ENCODE measurements around the gene MSH3. TPM values are rescaled to one million over a fixed set of nuclear protein-coding genes. Genes with fewer than 3 reads are reported as not detected.

MSH3 gene
- polyA plus RNA-seq, 1 of the 3 experiments (the other 2 are of a cell fraction), result 3.5 TPM

DNA sequence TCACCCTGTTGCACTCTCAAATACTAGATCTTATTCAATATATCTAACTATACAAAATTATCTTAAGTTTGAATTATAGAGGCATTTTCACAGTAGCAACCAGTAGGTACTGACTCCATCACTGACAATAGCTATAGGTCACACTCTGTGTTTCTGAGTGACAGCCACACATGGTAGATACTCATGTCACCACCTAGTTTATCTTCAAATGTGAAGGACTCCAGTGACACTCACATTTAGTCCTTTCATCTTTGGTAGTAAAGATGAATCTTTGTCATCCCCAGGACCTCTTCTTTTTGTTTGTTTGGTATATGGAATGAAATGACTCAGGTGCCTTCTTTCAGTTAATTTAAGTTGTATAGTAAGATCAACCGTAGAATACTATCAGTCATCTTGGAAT lies 102.8 kb downstream of the MSH3 start (continued):
- TF ChIP-seq MXI1 (IDR thresholded peaks at IDR 0.05; ENCODE audit: low read depth, low read length) (no peak), FOXJ3 (CRISPR knock-in tag; IDR thresholded peaks at IDR 0.05) (no peak)
- TF ChIP-seq, protein P1, sequence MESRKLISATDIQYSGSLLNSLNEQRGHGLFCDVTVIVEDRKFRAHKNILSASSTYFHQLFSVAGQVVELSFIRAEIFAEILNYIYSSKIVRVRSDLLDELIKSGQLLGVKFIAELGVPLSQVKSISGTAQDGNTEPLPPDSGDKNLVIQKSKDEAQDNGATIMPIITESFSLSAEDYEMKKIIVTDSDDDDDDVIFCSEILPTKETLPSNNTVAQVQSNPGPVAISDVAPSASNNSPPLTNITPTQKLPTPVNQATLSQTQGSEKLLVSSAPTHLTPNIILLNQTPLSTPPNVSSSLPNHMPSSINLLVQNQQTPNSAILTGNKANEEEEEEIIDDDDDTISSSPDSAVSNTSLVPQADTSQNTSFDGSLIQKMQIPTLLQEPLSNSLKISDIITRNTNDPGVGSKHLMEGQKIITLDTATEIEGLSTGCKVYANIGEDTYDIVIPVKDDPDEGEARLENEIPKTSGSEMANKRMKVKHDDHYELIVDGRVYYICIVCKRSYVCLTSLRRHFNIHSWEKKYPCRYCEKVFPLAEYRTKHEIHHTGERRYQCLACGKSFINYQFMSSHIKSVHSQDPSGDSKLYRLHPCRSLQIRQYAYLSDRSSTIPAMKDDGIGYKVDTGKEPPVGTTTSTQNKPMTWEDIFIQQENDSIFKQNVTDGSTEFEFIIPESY (IDR thresholded peaks at IDR 0.05; ENCODE audit: borderline replicate concordance, low read depth), result no peak

DNA sequence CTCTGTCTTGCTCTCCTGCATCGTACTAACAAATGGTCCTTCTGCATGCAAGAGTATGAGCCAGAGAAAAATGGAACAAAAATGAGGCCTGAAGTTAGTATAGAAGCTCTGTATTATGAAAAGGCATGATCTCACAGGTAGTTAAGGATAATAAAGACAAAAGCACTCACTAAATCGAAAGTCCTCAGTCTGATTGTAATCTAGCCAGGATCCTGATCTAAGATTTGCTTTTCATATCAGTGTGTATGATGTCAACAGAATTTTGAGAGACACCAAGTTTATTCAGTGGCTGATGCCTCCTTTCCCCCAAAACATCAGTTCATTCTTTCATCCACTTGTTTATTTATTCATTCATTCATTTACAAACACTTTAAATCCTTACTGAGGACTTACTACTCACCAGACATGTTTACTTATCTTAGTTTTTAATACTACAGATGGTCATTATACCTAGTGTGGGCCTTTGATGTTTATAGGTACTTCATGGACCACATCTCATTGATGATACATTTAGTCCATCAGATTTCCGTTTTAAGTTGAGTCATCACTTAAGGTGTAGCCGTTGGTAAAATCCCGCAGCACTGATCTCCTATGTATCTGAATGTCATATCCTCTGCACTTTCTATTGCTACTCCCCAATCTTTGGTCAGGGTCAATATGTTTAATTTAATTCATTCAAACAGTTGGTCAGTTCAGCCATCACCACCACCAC lies 105.6 kb downstream of the MSH3 start:
- Histone ChIP-seq H3K9me3 (no peaks in the 10 kb centered on the region), H3K27ac (ENCODE audit: low read depth in 2 of 2, low read length in 1 of 2) (no peak overlapping the region), H4K20me1 (ENCODE audit: insufficient read depth) (no peaks in the 10 kb centered on the region), H3K79me2 (ENCODE audit: insufficient read depth) (no peaks in the 10 kb centered on the region), H3K27me3 (ENCODE audit: insufficient read depth) (no peaks in the 10 kb centered on the region), H3K36me3 (replicated peaks in 1 of 2; ENCODE audit: control insufficient read depth in 1 of 2, insufficient read depth in 2 of 2, low read length in 1 of 2) (peaks cover 7 to 14% of the 10 kb centered on the region in 2 experiments), H3K4me3 (ENCODE audit: low read depth in 2 of 2, low read length in 1 of 2) (no peak overlapping the region), H3K9ac (no peak overlapping the region), H3K4me1 (ENCODE audit: control insufficient read depth in 1 of 2, insufficient read depth in 2 of 2, low read depth in 1 of 2, low read length in 1 of 2) (no peaks in the 10 kb centered on the region; a peak in 1 of 4 replicates), H3K9me2 (no peaks in the 10 kb centered on the region), H3K4me2 (no peak overlapping the region), H3F3A (replicated peaks; ENCODE audit: insufficient read depth) (no peaks in the 10 kb centered on the region), H2AFZ (ENCODE audit: low read depth) (no peak overlapping the region)
- no peak for DNase-seq
- TF ChIP-seq NFIC (IDR thresholded peaks at IDR 0.05; ENCODE audit: borderline replicate concordance), result no peak
- TF ChIP-seq MXI1 (IDR thresholded peaks at IDR 0.05; ENCODE audit: low read depth, low read length), result no peak
- TF ChIP-seq, protein P2, sequence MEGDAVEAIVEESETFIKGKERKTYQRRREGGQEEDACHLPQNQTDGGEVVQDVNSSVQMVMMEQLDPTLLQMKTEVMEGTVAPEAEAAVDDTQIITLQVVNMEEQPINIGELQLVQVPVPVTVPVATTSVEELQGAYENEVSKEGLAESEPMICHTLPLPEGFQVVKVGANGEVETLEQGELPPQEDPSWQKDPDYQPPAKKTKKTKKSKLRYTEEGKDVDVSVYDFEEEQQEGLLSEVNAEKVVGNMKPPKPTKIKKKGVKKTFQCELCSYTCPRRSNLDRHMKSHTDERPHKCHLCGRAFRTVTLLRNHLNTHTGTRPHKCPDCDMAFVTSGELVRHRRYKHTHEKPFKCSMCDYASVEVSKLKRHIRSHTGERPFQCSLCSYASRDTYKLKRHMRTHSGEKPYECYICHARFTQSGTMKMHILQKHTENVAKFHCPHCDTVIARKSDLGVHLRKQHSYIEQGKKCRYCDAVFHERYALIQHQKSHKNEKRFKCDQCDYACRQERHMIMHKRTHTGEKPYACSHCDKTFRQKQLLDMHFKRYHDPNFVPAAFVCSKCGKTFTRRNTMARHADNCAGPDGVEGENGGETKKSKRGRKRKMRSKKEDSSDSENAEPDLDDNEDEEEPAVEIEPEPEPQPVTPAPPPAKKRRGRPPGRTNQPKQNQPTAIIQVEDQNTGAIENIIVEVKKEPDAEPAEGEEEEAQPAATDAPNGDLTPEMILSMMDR (IDR thresholded peaks at IDR 0.05), result no peak
- no peak for TF ChIP-seq ELF1 (IDR thresholded peaks at IDR 0.05)
- no peak for TF ChIP-seq FOXJ3 (CRISPR knock-in tag; IDR thresholded peaks at IDR 0.05)
- TF ChIP-seq, protein P1 (IDR thresholded peaks at IDR 0.05; ENCODE audit: borderline replicate concordance, low read depth), result no peak
- no peak for TF ChIP-seq MEF2A (IDR thresholded peaks at IDR 0.05; ENCODE audit: borderline replicate concordance, low read depth)
- TF ChIP-seq, protein P3, sequence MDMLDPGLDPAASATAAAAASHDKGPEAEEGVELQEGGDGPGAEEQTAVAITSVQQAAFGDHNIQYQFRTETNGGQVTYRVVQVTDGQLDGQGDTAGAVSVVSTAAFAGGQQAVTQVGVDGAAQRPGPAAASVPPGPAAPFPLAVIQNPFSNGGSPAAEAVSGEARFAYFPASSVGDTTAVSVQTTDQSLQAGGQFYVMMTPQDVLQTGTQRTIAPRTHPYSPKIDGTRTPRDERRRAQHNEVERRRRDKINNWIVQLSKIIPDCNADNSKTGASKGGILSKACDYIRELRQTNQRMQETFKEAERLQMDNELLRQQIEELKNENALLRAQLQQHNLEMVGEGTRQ (IDR thresholded peaks at IDR 0.05; ENCODE audit: borderline replicate concordance, low read depth, low read length), result no peak
- TF ChIP-seq, protein P4, sequence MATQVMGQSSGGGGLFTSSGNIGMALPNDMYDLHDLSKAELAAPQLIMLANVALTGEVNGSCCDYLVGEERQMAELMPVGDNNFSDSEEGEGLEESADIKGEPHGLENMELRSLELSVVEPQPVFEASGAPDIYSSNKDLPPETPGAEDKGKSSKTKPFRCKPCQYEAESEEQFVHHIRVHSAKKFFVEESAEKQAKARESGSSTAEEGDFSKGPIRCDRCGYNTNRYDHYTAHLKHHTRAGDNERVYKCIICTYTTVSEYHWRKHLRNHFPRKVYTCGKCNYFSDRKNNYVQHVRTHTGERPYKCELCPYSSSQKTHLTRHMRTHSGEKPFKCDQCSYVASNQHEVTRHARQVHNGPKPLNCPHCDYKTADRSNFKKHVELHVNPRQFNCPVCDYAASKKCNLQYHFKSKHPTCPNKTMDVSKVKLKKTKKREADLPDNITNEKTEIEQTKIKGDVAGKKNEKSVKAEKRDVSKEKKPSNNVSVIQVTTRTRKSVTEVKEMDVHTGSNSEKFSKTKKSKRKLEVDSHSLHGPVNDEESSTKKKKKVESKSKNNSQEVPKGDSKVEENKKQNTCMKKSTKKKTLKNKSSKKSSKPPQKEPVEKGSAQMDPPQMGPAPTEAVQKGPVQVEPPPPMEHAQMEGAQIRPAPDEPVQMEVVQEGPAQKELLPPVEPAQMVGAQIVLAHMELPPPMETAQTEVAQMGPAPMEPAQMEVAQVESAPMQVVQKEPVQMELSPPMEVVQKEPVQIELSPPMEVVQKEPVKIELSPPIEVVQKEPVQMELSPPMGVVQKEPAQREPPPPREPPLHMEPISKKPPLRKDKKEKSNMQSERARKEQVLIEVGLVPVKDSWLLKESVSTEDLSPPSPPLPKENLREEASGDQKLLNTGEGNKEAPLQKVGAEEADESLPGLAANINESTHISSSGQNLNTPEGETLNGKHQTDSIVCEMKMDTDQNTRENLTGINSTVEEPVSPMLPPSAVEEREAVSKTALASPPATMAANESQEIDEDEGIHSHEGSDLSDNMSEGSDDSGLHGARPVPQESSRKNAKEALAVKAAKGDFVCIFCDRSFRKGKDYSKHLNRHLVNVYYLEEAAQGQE (IDR thresholded peaks at IDR 0.05; ENCODE audit: low read depth, low read length), result no peak
- TF ChIP-seq CHD2 (IDR thresholded peaks at IDR 0.05; ENCODE audit: low read length, partially characterized antibody), result no peak
- no peak for TF ChIP-seq FOXM1 (IDR thresholded peaks at IDR 0.05; ENCODE audit: low read depth)
- TF ChIP-seq NRF1 (IDR thresholded peaks at IDR 0.05; ENCODE audit: low read depth, low read length), result no peak
- no peak for TF ChIP-seq TEAD4 (IDR thresholded peaks at IDR 0.05; ENCODE audit: borderline replicate concordance, insufficient read depth)
- TF ChIP-seq EZH2phosphoT487 (IDR thresholded peaks at IDR 0.05; ENCODE audit: borderline replicate concordance, low read depth), result no peak
- TF ChIP-seq POLR2AphosphoS5 (IDR thresholded peaks at IDR 0.05; ENCODE audit: low read depth, low read length), result no peak
- TF ChIP-seq EP300 (IDR thresholded peaks at IDR 0.05; ENCODE audit: borderline replicate concordance in 1 of 2, low read depth in 1 of 2, low read length in 1 of 2), result no peak
- no peak for TF ChIP-seq TAF1 (IDR thresholded peaks at IDR 0.05; ENCODE audit: borderline replicate concordance, low read depth, low read length)
- TF ChIP-seq GABPA (IDR thresholded peaks at IDR 0.05; ENCODE audit: low read depth), result no peak
- 98% methylated on average over 5 of the region's 5 CpGs for WGBS (ENCODE audit: low lambda C conversion rate)
- CTCF ChIA-PET, result no interaction called here
- POLR2A ChIA-PET, result no interaction called here
